Measurements from ENCODE around the gene KCNQ1. TPM values are rescaled to one million over a fixed set of nuclear protein-coding genes. Genes with fewer than 3 reads are reported as not detected.
"Not testable (repeated sequence)": the region's sequence is repeated elsewhere in the genome, so short reads cannot be mapped to it uniquely, and the experiment has no call there.

Gene KCNQ1
- total RNA-seq, 1 donor from 2014 or later, result 6.0 TPM

GRCh38 chr11:2639763-2640162, 195.0 kb downstream of the KCNQ1 start:
- intact Hi-C loops (cut with micrococcal nuclease), result not testable (repeated sequence)

GRCh38 chr11:2641623-2642022, 196.8 kb downstream of the KCNQ1 start:
- intact Hi-C loops (cut with micrococcal nuclease), result no loop called here

GRCh38 chr11:2643746-2644145, 198.9 kb downstream of the KCNQ1 start:
- intact Hi-C loops (cut with micrococcal nuclease), result no loop called here

GRCh38 chr11:2644844-2645778, 200.3 kb downstream of the KCNQ1 start:
- intact Hi-C loops (cut with micrococcal nuclease), result no loop called here

DNA sequence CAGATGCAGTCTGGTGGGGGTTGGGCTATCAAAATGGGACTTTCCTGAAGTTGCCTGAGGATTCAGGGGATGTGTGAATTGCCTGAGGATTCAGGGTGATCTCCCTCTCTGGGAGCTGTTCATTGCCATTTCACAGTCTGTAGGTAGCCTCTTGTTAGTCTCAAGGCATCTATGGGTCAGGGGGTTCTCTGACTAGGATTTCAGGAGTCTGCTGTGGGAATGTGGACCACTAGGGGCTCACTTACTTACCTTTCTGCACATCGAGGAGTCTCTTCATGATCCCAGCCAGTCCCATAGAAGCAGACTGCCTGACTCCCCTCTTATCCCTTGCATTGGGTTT, 200.9 kb downstream of the KCNQ1 start:
- intact Hi-C loops (cut with micrococcal nuclease), result no loop called here

GRCh38 chr11:2647167-2647566, 202.4 kb downstream of the KCNQ1 start:
- intact Hi-C loops (cut with micrococcal nuclease), result no loop called here

GRCh38 chr11:2647953-2648352, 203.1 kb downstream of the KCNQ1 start:
- intact Hi-C loops (cut with micrococcal nuclease), result no loop called here

- intact Hi-C loops (cut with micrococcal nuclease), result no loop called here
Measured at GRCh38 chr11:2649400-2649799, 204.6 kb downstream of the KCNQ1 start.

GRCh38 chr11:2649848-2650247, 205.0 kb downstream of the KCNQ1 start:
- intact Hi-C loops (cut with micrococcal nuclease), result no loop called here

DNA sequence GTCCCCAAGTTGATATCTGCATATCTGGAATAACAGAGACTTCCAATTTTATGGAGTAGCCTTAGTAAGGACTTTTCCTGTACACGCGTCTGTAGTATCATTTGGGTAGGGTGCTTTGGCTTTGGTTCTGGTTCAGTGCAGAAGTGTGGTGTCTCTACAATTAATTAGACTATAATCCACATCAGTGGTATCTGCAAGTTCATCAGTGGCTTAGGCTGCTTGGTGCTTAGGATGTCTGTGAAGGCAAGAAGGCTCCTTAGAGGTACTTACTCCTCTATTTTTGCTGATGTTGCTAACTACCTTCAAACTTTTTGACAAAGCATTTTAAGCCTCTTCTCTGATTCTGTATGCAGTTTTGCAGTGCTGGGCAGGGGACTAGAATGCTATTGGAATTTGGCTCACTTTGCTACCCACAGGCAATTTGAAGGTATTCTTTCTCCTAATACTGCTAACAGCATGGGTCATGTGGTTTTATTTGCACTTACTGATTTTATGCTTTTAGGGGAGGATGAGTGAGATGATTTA, 205.6 kb downstream of the KCNQ1 start:
- intact Hi-C loops (cut with micrococcal nuclease), result no loop called here

GRCh38 chr11:2651054-2651617, 206.3 kb downstream of the KCNQ1 start:
- intact Hi-C loops (cut with micrococcal nuclease), result no loop called here

DNA sequence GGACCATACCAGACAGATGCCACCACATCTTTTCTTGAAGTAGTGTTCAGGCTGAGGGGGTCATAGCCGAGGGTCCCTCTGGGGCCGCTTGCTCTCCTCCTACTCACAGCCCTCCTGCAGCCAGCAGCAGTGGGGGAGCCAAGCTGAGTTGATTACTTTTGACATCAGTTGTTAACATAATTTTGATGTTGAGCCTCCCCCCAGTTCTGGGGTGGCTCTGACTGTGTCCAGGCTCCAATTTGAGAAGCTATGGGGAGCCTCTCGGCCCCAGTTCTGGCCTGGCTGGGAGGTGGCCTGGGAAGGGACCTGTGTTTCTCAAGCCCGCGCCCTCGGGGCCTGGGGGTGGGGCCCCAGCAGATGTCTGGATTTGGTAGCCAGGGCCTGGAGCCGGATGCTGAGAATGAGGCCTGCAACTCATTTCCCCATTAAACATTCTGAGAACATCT, 207.0 kb downstream of the KCNQ1 start:
- intact Hi-C loops (cut with micrococcal nuclease), result no loop called here

DNA sequence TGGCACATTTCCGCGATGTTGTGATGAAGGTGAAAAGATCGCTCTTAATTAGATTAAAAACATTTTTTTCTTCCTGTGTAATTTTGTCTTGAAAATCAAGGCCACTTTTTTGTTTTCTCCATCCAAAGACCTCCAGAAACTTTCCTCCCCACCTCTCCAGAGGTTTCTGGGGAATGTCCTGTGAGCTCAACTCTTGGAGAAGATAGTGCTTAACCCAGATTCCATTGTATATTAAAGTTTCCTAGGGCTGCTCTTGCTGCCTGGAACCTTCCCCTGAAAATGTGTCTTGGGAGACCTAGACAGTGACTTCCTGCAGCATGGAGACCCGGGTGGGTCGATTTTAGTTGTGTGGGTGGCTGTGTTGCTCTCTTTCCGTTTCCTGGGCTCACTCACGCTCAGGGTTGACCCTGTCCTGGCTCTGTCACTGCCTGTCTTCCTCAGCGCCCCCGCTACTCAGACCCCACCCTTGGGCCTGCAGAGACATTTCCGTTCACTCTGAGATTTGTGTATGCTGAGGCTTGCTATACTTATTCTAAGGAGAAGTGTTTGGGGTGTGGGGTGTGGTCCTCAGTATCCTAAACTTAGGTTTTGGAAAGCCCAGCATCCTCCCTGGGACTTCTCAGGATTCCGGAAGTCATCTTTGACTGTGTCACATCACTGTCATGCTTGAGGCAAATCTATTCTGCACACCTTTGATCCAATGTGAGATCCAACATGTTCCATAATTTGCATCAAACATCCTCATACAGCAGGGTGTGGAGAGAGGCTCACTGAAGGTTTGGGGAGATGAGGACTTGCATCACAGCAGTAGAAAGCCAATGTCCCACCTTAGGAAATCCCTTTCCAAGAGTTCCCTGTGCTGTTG, 207.8 kb downstream of the KCNQ1 start:
- intact Hi-C loops (cut with micrococcal nuclease), result no loop called here

- intact Hi-C loops (cut with micrococcal nuclease), result no loop called here
Measured at GRCh38 chr11:2653198-2653551, 208.4 kb downstream of the KCNQ1 start.

DNA sequence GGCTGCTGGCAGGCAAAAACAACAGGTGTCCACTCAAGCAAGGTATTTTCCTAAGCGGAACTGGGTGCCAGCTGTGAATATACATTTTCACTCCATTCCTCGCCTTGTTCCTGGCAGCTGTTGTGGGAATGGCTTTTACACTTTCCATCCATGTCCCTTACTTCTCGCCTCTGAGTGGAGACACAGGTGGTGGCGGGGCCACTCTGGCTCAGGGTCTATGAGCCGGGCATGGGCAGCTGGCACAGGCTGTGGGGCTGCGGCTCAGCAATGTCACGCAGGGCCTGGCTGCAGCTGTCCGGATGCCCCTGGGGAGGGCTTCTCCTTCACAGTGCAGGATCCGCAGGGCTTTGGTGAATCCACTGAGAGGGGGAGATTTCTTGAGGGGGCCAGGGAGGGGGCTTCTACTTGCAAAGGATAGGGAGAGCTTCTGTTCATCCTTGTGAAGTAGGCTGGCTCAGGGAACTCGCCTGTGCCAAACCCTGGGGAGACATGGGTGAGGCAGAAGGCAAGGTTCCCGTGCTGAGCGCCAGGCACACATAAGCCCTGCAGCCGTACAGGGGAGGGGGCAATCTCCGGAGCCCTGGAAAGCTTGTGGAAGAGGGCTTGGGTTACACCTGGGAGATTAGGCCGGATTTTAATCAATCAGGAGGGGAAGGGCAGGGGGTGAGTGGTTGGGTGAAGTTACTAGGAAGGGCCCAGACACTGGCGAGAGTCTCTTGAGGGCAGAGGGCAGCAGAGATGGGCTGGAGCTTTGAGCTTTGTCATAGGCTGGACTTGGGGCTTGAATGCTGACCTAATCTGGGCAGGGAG, 209.3 kb downstream of the KCNQ1 start:
- intact Hi-C loops (cut with micrococcal nuclease), result no loop called here

- intact Hi-C loops (cut with micrococcal nuclease), result no loop called here
Measured at GRCh38 chr11:2655016-2655719, 210.4 kb downstream of the KCNQ1 start.

- intact Hi-C loops (cut with micrococcal nuclease), result no loop called here
Measured at GRCh38 chr11:2655834-2656622, 211.2 kb downstream of the KCNQ1 start.

DNA sequence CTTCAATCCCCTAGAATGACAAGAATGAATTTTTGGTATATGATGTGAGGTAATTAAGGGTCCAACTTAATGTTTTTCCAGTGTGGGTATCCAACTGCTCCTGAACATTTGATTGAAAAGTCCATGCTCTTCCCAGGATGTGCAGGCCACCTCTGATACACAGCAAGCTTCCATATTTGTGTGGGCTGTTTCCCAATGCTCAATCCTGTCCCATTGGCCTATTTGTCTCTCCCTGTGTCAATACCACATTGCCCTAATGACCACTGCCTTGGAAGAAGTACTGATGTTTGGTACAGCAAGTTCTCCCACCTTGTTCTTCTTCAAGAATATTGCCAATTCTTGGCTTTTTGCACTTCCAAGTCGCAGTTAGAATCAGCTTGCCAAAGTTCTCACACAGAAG, 212.1 kb downstream of the KCNQ1 start:
- intact Hi-C loops (cut with micrococcal nuclease), result no loop called here

- intact Hi-C loops (cut with micrococcal nuclease), result no loop called here
Measured at GRCh38 chr11:2657697-2658284, 213.0 kb downstream of the KCNQ1 start.

All from T-helper 2 cell treated with Interferon-gamma antibody and Interleukin-4, amounts not matched to agents 100 ng/mL and 5 ng/mL, for 36 hours (primary cell).